ENCODE measurements around the gene CHST15. TPM values are rescaled to one million over a fixed set of nuclear protein-coding genes. Genes with fewer than 3 reads are reported as not detected.
"Not testable (repeated sequence)": the region's sequence is repeated elsewhere in the genome, so short reads cannot be mapped to it uniquely, and the experiment has no call there.

The CHST15 gene
- total RNA-seq, 1 donor from 2014 or later: 12.5 TPM

DNA sequence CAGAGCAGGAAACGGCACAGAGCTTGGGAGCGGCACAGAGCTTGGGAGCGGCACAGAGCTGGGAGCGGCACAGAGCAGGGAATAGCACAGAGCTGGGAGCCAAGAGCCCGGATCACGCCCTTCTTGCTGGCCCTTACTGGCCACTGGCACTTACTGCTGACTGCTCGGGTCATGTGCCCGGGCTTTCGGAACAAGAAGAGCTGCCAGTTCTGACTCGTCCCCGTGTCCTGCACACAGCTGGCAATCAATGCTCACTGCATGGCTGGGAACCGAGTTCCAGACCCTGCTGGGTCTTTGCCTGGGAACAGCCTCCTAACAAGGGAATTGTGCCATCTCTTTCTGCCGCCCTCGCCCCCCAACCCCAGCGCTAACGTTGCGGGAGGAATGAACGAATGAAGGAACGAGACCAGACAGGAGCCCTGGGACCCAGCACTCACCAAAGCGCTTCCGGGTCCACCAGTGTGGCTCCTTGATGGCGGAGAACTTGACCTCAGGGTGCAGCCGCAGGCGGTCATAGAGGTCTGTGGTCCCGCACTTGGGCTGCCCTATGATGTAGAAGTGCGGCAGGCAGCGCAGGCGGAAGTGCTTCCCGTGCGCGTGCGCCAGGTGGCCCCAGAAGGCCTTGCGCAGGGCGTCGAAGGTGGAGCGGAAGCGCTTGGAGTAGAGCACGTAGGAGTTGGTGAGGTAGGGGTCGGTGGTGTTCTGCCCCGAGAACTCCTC lies 49.1 kb downstream of the CHST15 start:
- DNase-seq (ENCODE audit: low spot score): no peak

DNA sequence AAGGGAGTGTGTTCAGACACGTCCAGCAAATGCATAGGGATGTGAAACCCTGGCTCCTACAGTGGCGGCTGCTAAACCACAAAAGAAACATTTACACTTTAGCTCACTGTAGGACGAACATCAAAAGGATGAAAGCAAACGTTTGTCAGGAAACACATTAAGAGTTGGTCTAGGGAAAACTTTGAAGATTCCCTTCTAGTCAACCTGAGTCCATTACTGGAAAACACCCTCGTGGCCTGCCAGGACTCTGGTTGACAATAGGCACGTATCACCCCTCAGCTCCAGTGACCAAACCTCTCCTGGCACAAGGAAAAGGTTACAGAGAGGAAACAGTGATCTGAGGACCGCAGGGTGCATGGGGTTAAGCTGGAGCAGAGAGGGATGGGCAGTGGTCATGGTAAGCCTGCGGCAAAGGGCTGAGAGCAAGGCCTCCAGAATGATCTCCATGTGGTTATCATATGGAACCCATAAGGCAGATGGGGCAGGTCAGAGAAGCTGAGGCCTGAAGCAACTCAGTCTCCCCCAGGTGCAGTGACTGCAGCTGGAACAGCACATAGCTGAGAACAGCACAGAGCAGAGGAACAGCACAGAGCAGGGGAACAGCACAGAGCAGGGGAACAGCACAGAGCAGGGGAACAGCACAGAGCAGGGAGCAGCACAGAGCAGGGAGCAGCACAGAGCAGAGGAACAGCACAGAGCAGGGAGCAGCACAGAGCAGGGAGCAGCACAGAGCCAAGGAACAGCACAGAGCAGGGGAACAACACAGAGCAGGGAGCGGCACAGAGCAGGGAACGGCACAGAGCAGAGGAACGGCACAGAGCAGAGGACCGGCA lies 49.9 kb downstream of the CHST15 start:
- DNase-seq (ENCODE audit: low spot score): peak; percentile 27

DNA sequence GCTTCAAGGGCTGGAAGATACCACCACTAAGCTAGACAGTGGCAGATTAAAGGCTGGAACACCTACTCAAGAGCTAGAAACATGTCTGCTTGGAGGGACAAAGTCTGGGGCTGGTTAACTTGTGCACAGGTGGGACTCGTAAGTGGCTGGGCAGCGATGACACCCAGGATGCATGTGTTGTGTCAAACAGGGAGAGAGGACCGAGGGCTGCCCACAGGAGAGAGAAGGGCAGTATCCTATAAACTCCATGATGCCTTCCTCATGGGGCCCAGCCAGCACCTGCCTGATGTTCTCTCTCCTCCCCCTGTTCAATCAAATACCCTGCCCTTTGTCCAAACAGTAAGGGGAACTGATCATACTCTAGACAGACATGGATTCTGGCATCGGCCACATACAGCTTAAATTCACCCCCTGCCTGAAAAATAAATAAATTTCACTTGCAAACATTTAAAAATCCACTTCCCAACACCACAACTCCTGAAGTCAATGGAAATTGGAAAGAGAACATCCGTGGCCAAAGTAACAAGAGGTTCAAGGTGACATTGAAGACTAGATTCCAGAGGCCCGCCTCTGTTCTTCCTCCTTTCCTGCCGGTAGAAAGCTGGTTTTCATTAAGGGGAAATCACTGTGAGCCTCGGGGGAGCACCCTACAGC lies 50.6 kb downstream of the CHST15 start:
- no peak for DNase-seq (ENCODE audit: low spot score)

DNA sequence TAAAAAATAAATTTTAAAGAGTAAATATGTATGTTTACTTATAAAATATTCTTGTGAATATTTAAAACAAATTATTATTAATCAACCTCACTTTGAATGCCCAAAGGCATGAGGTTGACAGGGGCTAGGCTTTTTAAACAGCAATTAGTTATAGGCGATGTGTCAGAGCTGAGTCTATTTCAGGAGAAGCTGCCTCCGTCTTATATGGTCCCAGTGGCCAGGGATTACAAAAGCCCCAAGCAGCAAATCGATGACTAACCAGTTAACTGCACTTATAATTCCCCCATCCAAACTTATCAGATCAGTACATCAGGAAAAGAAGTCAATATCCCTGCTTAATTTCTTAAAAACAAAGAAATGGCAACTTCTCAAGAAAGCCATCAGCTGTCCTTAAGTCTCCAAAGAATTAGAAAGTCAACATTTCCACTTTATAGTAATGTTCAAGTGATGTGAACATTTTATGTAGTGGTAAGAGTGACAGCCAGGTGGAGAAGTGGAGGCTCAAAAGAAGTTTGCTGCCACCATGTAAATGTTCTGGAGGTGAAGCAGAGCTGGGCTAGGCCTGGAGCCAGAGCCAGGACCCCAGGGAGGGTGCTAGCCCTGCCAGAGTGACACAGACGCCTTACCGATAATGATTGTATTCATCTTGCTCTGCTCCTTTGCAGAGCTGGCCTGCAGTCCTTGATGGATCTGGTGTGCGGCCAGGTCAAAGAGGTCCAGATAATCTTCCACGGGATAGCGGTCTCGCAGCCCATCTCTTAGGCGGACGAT lies 51.5 kb downstream of the CHST15 start:
- DNase-seq (ENCODE audit: low spot score): no peak

DNA sequence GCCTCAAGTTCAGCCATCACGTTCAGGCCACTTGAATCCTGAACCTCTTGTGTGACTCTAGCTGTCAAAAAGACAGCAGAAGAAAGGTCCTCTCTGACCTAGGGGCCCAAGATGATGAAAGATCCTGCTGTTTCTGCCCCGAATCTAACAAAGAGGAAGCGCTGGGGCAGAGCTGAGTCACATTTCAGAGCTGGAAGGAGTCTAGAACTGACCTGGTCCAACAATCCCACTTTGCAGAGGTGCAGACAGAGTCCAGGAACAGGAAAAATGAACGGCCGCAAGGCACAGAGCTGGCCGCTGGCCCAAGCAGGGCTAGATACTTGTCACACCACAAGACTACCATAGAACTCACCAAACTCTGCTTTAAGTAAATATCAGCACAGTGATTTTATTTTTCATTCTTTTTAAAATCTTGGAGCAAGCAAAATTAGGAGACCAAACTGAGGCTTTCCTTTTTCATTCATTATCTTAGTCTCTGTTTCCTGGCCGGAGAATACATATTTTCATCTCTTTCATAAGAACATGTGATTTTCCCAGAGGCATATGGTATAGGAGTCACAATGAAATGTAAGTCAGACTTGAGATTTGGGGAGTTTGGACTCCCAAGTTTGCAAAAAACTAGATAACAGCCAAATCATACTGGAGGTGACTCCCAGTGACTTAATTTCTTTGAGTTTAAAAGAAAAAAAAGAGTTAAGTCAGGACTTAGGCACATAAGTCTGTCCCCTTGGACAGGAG lies 52.8 kb downstream of the CHST15 start:
- no peak for DNase-seq (ENCODE audit: low spot score)

DNA sequence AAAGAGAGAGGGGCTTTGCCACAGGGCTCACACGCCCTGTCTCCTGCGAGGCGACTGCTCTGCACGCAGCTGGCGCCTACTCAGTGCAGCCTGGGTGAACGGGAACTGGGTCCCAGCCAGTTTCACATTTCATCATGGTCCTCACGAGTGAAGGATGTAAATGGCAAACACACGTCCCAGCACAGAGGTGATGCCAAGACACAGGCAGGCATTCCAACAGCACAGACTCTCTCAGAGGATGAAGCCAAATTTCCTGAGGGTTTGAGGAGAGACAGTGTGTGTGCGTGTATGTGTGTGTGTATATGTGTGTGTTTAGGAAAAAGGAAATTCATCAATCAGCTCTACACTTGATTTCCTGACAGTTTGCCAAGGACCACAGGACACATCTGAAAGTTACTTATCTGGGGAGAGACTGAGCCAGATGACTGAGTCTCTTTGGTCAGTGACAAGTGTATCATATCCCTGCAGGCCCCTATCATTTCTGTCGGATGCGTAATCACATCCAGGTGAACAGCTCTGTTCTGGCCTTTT lies 53.9 kb downstream of the CHST15 start:
- DNase-seq (ENCODE audit: low spot score): no peak

DNA sequence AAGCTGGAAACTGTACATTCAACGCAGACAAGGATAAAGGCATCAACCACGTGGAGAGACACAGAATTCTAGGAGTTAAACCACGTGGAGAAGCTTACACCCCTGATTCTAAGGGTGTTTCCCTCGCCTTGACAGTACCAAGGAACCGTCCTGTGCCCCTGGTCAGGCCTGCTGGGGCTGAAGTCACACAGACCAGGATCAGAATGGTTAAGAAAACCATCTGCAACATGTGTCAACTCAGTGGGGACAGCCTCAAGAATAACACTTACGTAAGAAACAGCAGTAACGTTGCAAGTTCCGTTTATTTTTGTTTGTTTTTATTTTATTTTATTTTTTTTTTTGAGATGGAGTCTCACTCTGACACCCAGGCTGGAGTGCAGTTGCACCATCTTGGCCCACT lies 55.6 kb downstream of the CHST15 start:
- DNase-seq (ENCODE audit: low spot score): no peak

DNA sequence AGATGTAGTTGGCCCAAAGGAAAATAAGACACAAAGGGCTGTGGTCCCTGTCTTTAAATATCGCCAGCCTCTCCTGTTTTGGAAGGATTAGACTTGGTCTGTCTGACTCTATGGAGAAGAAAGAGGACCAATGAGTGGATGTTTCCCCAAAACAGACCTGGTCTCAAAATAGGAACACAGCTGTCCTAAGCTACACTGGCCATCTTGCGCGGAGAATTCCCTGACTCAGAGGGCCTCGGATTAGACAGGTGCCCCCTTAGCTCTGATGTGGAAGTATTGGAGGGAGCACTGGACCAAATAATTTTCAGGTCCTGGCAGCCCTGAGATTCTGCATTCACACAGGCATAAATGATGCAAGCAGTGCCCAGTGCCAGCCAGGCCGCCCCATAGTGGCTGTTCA lies 56.1 kb downstream of the CHST15 start:
- DNase-seq (ENCODE audit: low spot score): no peak

DNA sequence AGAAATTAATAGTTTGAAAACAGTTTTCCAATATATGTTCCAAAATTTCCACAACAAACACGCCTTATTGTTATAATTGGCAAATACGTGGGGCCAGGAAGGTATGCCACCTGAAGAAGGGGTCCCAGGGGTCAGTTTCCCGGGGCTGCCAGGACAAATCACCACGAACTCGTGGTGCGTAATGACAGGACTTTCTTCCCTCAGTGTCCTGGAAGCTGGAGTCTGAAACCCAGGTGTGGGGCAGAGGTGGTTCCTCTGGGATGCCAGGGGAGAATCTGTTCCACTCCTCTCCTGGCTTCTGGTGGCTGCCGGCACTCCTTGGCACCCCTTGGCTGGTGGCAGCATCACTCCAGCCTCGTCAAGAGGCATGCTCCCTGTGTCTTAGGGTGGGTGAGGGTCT lies 56.7 kb downstream of the CHST15 start:
- no peak for DNase-seq (ENCODE audit: low spot score)

DNA sequence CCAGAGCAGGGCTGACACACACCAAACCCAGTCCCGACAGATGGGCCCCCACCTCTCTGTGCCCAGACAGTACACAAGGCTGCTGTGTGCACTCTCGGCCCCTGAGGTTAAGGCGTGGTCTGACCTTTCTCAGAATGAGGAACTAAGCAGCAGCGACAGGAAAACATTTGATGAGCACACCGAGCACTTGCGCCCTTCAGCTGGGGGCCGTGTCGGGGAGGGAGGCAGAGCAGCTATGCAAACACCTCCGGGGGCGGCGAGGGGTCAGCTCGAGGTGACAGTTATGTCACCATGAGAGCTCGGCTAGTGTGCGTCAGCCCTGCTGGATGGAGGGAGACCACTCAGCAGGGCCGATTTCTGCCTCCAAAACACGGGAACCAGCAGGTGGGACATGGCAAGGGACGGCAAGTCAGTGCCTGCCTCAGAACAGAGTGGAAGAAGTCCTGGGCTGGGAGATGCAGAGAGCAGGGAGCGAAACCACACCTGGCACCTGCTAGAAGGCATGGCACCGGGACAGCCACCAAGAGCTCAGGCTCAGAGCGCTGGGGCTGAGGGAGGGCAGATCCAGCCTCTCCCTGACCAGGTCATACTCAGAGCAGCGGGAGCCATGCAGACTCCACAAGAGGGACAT lies 57.4 kb downstream of the CHST15 start:
- peak; percentile 14 for DNase-seq (ENCODE audit: low spot score)

DNA sequence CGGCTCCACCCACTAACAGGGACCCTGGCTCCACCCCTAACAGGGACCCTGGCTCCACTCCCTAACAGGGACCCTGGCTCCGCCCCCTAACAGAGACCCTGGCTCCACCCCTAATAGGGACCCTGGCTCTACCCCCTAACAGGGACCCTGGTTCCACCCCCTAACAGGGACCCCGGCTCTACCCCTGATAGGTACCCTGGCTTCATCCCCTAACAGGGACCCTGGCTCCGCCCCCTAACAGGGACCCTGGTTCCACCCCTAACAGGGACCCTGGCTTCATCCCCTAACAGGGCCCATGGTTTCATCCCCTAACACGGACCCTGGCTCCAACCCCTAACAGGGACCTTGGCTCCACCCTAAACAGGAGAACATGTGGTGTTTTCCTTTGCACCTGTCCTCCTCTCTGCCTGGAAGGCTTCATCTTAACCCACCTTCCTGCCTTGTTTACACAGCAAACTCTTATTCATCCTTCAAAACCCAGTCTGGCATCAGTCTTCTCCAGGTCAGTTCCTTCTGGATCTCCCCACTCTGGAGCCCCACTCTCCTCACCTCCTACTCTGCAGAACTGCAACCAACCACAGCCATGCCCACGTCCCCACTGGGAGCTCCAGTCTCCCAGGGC lies 58.0 kb downstream of the CHST15 start:
- DNase-seq (ENCODE audit: low spot score): no peak

DNA sequence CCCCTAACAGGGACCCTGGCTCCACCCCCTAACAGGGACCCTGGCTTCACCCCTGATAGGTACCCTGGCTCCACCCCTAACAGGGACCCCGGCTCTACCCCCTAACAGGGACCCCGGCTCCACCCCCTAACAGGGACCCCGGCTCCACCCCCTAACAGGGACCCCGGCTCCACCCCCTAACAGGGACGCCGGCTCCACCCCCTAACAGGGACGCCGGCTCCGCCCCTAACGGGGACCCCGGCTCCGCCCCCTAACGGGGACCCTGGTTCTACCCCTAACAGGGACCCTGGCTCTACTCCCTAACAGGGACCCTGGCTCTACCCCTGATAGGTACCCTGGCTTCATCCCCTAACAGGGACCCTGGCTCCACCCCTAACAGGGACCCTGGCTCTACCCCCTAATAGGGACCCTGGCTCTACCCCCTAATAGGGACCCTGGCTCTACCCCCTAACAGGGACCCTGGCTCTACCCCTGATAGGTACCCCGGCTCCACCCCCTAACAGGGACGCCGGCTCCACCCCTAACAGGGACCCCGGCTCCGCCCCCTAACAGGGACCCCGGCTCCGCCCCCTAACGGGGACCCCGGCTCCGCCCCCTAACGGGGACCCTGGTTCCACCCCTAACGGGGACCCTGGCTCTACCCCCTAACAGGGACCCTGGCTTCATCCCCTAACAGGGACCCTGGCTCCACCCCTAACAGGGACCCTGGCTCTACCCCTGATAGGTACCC lies 58.7 kb downstream of the CHST15 start:
- not testable (repeated sequence) for DNase-seq (ENCODE audit: low spot score)

DNA sequence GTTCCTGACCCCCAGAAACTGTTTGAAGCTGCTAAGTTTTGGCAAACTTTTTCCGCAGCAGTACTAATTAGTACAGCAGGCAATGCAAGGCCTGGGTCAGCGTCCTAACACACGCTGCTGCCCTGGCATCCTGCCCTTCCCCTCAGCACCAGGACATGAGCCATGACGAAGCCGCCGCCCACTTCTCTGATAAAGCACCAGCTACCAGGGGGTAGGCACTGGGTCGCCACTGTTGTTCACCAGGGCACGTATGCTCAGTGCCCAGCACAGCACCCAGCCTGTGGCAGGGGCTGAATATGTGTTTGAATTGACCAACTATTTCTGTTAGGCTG lies 59.5 kb downstream of the CHST15 start:
- no peak for DNase-seq (ENCODE audit: low spot score)

DNA sequence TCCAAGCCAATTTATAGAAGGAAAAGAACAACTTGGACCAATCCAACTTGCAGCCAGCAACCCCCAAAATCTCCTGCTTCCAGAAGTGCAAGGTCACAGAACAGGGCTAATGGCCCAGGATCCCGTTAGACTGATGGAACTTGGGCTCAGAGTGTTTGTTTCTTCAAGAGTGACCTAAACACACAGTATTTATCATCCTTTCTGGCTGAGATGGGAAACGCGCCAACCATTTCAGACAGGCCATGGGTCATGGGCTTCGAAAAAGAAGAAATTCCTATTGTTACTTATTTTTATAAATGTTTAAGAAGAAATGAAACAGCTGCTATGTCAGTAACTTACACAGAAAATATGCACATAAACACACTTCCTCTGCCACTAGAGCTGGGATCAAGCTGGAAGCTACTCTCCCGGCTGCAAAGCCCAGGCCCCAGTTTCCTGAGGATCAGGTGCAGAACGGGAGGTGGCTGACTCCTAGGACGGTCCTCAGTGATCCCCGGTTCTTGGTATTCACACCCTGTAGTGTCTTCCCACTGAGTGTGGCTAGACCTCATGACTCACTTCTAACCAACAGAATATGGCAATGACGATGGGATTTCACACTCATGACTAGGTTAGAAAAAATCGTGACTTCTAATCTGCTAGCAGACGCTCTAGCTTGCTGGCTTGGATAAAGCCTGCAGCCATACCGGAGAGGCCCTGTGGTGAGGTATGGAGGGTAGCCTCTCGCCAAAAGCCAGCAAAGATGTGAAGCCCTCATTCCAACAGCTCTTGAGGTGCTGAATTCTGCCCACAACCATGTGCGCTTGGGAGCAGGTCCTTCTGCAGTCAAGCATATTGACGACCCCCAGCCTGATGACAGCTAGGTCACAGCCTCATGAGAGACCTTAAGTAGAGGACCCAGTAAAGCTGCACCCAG lies 60.2 kb downstream of the CHST15 start:
- DNase-seq (ENCODE audit: low spot score): no peak

DNA sequence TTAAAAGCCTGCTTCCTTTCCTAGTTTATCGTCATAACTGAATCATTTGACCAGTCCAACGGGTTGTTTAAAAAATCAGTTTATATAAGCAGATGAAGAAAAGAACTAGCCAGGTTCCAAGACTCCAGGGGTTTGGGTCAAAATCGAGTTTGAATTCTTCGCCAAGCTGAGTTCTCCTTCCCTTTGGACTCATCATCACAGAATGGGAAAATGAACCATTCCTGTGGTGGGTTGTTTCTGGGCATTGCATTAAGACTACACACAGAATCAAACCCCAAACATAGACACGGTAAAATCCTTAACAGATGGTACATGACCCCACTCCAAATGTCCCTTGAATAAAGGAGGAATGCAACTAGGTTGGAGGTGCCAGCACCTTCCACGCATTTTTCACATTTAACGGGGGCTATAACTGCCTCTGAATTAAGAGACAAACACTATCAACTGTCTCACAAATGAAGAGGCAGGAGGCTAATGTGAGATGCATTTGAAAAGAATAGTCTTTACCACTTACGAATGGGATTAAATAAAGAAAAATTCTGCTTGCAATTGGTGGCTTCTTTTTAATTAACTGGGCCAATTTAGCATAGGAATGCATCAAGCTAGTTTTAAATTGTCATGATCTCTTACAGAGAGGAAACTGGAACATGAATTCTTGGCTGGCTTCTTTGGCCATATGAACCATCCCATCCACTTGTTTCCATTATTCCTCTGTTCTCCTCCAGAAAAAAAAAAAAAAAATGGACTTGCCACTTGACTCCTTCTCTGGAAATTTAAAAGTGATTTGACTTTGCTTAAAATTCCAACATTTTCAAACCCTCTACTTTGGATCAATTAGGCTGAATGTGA lies 61.1 kb downstream of the CHST15 start:
- DNase-seq (ENCODE audit: low spot score): no peak

DNA sequence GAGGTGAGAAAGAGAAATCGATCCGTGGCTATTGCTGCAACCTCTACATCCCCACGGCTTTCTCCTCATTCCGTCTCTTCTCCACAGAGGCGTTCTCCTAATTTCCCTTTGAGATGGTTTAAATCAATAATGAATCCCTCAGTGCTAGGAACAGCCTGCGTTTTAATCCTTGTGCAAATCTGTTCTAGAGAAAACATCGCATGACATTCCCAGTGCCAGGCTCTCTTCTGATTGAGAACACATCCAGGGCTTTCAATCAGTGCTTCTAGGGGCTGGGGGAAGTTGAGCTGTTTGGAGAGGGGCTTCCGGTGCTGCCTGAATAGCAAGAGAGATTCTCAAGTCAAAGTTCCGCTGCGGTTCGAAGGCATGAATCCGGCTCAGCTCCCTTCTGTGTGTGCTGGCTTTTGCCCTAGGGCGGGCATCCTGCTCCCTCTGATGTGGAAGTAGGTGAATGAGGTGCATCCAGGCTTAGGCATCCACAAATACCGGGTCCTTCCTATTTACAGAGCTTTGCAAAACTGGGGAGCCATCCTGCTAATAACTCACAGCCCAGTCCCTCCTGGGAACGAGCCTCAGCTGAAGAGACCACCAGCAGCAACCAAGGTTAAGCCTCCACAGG lies 62.8 kb downstream of the CHST15 start:
- DNase-seq (ENCODE audit: low spot score): no peak

DNA sequence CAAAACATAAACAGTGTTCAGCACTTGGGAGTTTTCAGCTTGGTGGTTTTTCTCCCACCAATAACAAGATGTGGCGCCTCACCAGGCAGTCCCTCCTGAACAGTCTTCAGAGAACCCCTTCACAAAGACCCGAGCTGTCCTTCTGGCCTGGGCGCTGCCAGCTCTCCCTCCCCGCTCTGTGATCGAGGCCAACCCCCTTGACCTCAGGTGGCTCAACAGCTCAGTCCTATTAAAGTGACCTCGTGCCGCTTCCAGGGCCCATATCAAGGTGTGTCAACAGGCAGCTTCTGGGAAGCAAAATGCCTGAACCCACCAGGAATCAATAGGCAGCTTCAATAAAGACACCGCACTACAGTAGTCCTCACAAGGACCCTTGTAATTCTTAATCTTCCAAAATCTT lies 63.3 kb downstream of the CHST15 start:
- DNase-seq (ENCODE audit: low spot score): no peak

Measured in umbilical cord (tissue), 2 donors.